WI38 (cell line): ENCODE results near the gene NOPCHAP1.

Source experiments
- H3K4me3 ChIP-seq: 2 replicates; pipeline ENCODE4 v1.5.1; 2011; ENCODE audit warnings: low read depth, mild to moderate bottlenecking, control low read depth, low read length
- CTCF ChIP-seq: IDR thresholded peaks from 2 replicates; pipeline ENCODE4 v1.5.1; 2012; ENCODE audit warnings: low read depth, mild to moderate bottlenecking, control low read depth, low read length

Gene NOPCHAP1

DNA sequence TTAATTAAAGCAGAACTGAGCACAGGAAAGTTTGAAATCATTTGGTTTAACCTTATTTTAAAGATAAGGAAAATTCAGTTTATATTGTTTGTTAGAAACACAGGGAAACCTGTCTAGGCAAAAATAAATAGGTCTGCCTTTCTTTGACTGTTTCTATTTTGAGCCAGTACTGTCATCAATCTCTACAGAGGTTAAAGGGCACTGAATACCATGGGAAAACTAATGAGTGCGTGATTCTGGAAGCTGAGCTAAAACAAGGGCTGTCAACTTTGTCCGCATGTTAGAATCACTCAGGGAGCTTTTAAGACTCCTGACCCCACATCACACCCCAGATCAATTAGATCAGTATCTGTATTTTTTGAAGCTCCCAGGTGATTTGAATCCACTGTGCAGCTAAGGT is 38.8 kb downstream of the NOPCHAP1 start:
- TF ChIP-seq CTCF, result no peak
- H3K4me3 ChIP-seq, result no peak overlapping the region

DNA sequence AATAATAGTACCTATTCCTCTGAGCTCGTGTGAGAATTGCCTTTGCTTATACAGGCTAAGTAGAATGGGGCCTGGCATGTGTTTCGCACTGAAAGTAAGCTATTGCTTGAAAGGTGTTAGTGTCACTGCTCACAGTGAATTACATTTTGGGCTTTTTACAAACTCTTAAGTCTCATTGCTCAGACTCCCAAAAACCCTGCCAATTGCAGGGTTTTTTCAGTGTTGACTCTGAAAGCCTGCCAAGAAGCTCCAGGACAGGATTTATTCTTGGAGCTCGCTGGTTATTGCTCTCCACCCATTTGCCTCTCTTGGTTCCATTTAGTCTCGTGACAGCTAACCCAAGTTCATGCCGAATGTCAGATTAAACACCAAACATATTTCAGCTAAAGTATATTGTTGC is 39.8 kb downstream of the NOPCHAP1 start:
- H3K4me3 ChIP-seq, result no peak overlapping the region
- no peak for TF ChIP-seq CTCF

GRCh38 chr12:105026411-105026810 is 40.3 kb downstream of the NOPCHAP1 start:
- no peak for TF ChIP-seq CTCF
- H3K4me3 ChIP-seq, result no peak overlapping the region

DNA sequence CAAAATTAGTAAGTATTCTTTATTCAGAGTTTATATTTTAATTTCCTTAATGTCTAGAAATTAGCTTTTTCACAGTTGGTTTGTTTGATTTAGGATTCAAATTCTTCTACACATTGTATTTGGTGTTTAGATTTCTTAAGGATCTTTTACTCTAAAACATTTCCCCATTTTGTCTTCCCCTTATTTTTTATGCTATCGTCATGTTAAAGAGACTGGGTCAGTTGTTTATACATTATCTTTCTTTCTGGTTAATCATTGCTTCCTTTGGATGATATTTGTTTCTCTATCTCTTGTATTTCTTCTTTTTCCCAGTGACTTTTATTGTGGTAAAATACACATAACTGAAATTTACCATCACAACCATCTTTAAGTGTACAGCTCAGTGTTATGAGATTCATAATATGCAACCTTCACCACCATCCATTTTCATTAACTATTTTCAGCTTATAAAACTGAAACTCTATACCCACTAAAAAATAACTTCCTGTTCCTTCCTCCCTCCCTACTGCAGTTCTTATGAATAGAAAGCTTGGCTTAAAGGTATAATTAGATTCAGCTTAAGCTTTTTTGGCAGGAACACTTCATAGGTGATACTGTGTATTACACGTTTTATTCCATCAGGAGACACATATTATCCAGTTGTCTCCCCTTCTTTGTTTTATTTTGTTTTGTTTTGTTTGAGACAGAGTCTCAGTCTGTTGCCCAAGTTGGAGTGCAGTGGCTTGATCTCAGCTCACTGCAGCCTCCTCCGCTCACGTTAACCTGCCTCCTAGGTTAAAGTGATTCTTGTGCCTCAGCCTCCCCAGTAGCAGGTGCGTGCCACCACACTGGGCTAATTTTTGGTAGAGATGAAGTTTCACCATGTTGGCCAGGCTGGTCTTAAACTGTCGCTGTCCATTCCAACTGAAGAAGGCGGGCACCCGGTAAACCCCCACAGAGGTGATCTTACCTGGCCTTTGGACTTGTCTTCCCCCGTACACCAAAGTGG is 45.0 kb downstream of the NOPCHAP1 start:
- H3K4me3 ChIP-seq, result no peak overlapping the region
- no peak for TF ChIP-seq CTCF

- no peak for TF ChIP-seq CTCF
- H3K4me3 ChIP-seq, result no peak overlapping the region
Observed at GRCh38 chr12:105032703-105033357, 46.7 kb downstream of the NOPCHAP1 start.

DNA sequence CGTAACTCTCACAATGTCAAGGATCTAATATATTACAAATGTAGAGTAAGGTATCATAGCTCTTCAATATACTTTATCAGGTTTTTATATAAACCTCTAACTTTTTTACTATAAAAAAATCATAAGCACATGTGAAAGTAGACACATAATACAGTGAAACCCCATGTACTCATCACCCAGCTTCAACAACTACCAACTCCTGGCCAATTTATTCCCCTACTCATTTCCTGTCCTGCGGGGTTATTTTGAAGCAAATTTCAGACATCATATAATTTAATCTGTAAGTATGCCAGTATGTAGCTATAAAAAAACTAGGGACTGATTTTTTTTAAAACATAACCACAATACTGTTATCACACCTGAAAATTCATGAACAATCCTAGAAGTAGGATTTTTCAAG is 47.7 kb downstream of the NOPCHAP1 start:
- no peak overlapping the region for H3K4me3 ChIP-seq
- no peak for TF ChIP-seq CTCF
